ENCODE data around the gene GTF2H3.

Gene GTF2H3

DNA sequence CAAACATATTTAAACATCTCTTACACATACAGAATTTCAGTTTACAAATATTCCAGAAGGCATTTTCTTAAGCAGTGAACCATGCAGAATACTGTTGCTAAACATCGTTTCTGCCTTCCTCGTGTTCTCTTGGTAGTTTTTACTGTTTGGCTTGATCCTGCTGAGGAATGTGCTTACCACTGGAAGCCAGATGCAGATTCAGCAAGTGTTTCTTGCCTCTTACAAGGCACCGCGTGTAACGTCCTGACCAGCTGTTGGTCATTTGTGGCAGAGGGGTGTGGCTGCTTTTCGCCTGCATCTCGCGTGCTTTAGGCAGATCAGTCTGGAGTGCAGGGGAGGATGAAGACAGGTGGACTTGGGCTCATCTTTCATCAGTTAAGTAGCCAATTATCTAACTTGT, 12.5 kb upstream of the GTF2H3 start:
- H3K36me3 ChIP-seq (ENCODE audit: control insufficient read depth in 1 of 2, insufficient read depth in 2 of 2, low read length in 2 of 2), result peaks cover 37 to 61% of the 10 kb centered on the region in 2 experiments
- H2AFZ ChIP-seq (ENCODE audit: insufficient read depth, low read length, poor library complexity), result no peak overlapping the region
- H4K12ac ChIP-seq (ENCODE audit: low read depth, low read length), result no peak overlapping the region
- H3K14ac ChIP-seq (ENCODE audit: low read length), result no peak overlapping the region
- H2BK120ac ChIP-seq (ENCODE audit: insufficient read depth, low read length, poor library complexity), result no peak overlapping the region
- H3K9ac ChIP-seq (ENCODE audit: low read length), result no peak overlapping the region
- H3K27ac ChIP-seq (ENCODE audit: low read depth, low read length), result no peak overlapping the region
- H3K79me1 ChIP-seq (ENCODE audit: low read length), result no peaks in the 10 kb centered on the region
- no peak overlapping the region for H4K8ac ChIP-seq (ENCODE audit: low read depth, low read length)
- no peak overlapping the region for H2BK5ac ChIP-seq (ENCODE audit: low read depth, low read length, poor library complexity)
- no peak overlapping the region for H2BK12ac ChIP-seq (ENCODE audit: low read length)
- H4K91ac ChIP-seq (ENCODE audit: low read depth, low read length), result no peak overlapping the region
- no peak overlapping the region for H3K4me3 ChIP-seq (ENCODE audit: low read depth, low read length)
- DNase-seq, result no peak
- H3K4me2 ChIP-seq (ENCODE audit: low read length), result no peak overlapping the region
- H3K79me2 ChIP-seq (ENCODE audit: control insufficient read depth, insufficient read depth, low read length, poor library complexity), result no peaks in the 10 kb centered on the region
- no peak overlapping the region for H3K18ac ChIP-seq (ENCODE audit: low read length)
- H3K4me1 ChIP-seq (ENCODE audit: control insufficient read depth in 1 of 2, insufficient read depth in 2 of 2, low read length in 2 of 2), result no peaks in the 10 kb centered on the region
- H2AK5ac ChIP-seq (ENCODE audit: low read length), result no peak overlapping the region
- no CpG with 5 or more reads among the region's 8 CpGs for WGBS (ENCODE audit: extremely low coverage, insufficient coverage, insufficient read length)
- H3K23ac ChIP-seq (ENCODE audit: low read length), result no peak overlapping the region
- H3K27me3 ChIP-seq (ENCODE audit: insufficient read depth, low read length), result no peaks in the 10 kb centered on the region
- H3K9me3 ChIP-seq (ENCODE audit: insufficient read depth, low read depth, low read length), result no peaks in the 10 kb centered on the region
- H3K4ac ChIP-seq (ENCODE audit: low read depth, low read length), result no peak overlapping the region

DNA sequence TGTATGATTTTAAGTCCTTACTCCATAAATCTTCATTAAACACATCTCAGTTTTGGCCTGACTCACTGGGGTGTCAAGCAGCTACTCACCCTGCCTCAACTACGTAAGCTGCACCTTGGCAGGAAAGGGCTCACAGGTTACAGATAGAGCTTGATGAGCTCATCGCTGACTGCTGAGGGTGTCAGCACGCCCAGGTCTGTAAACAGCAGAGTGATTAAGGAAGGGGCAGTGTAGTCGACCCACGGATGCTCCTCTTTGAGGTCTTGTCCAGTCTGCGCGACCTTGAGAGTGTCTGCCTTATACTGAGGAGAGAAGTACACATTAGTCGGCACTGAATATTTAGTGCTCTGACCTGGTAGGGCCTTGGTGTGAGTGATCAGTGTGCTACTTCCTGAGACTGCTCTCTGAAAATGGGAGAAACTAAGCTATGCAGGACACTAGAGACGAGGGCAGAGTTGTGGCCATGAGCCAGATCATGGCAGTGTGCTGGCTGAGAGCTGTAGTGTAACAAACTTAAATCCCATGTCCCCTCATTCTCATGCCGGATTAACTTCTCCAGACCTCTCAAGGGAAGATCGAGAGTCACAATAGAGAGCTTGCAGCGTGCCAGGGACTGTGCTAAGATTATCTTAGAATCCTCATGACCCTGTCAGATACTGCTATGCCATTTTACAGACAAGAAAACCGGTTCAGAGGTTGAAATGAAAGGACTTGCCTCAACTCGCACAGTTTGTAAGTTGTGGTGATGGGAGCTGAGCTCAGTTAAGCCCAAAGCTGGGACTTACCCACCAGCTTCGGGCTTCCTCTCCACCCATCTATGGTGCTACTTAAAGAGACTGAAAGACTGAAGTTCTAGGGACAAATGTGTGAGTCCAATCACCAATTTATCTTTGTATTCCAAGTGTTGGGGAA, 11.8 kb upstream of the GTF2H3 start:
- no peak overlapping the region for H4K12ac ChIP-seq (ENCODE audit: low read depth, low read length)
- H3K4me1 ChIP-seq (ENCODE audit: control insufficient read depth in 1 of 2, insufficient read depth in 2 of 2, low read length in 2 of 2), result no peaks in the 10 kb centered on the region
- H3K27ac ChIP-seq (ENCODE audit: low read depth, low read length), result no peak overlapping the region
- no peaks in the 10 kb centered on the region for H3K79me1 ChIP-seq (ENCODE audit: low read length)
- H2AK5ac ChIP-seq (ENCODE audit: low read length), result no peak overlapping the region
- DNase-seq, result no peak
- H2BK120ac ChIP-seq (ENCODE audit: insufficient read depth, low read length, poor library complexity), result no peak overlapping the region
- no peak overlapping the region for H3K23ac ChIP-seq (ENCODE audit: low read length)
- no peak overlapping the region for H3K4ac ChIP-seq (ENCODE audit: low read depth, low read length)
- H4K91ac ChIP-seq (ENCODE audit: low read depth, low read length), result no peak overlapping the region
- H3K9ac ChIP-seq (ENCODE audit: low read length), result no peak overlapping the region
- H3K36me3 ChIP-seq (ENCODE audit: control insufficient read depth in 1 of 2, insufficient read depth in 2 of 2, low read length in 2 of 2), result peaks cover 36 to 60% of the 10 kb centered on the region in 2 experiments
- H2AFZ ChIP-seq (ENCODE audit: insufficient read depth, low read length, poor library complexity), result no peak overlapping the region
- H3K4me3 ChIP-seq (ENCODE audit: low read depth, low read length), result no peak overlapping the region
- no peaks in the 10 kb centered on the region for H3K27me3 ChIP-seq (ENCODE audit: insufficient read depth, low read length)
- no peak overlapping the region for H4K8ac ChIP-seq (ENCODE audit: low read depth, low read length)
- H3K9me3 ChIP-seq (ENCODE audit: insufficient read depth, low read depth, low read length), result no peaks in the 10 kb centered on the region
- no peaks in the 10 kb centered on the region for H3K79me2 ChIP-seq (ENCODE audit: control insufficient read depth, insufficient read depth, low read length, poor library complexity)
- no peak overlapping the region for H3K4me2 ChIP-seq (ENCODE audit: low read length)
- WGBS (ENCODE audit: extremely low coverage, insufficient coverage, insufficient read length), result no CpG with 5 or more reads among the region's 15 CpGs
- no peak overlapping the region for H3K14ac ChIP-seq (ENCODE audit: low read length)
- H2BK12ac ChIP-seq (ENCODE audit: low read length), result no peak overlapping the region
- no peak overlapping the region for H2BK5ac ChIP-seq (ENCODE audit: low read depth, low read length, poor library complexity)
- no peak overlapping the region for H3K18ac ChIP-seq (ENCODE audit: low read length)

- H3K9ac ChIP-seq (ENCODE audit: low read length), result peak overlapping the region; percentile 96
- peak overlapping the region; percentile 94 for H3K4me3 ChIP-seq (ENCODE audit: low read depth, low read length)
- peak overlapping the region; percentile 92 for H4K12ac ChIP-seq (ENCODE audit: low read depth, low read length)
- peaks cover 9 to 17% of the 10 kb centered on the region in 2 experiments for H3K36me3 ChIP-seq (ENCODE audit: control insufficient read depth in 1 of 2, insufficient read depth in 2 of 2, low read length in 2 of 2)
- H2BK120ac ChIP-seq (ENCODE audit: insufficient read depth, low read length, poor library complexity), result no peak overlapping the region
- H3K23ac ChIP-seq (ENCODE audit: low read length), result no peak overlapping the region
- peaks cover 0 to 4% of the 10 kb centered on the region in 2 experiments for H3K4me1 ChIP-seq (ENCODE audit: control insufficient read depth in 1 of 2, insufficient read depth in 2 of 2, low read length in 2 of 2)
- no peak for DNase-seq
- peak overlapping the region; percentile 33 for H3K18ac ChIP-seq (ENCODE audit: low read length)
- H3K79me2 ChIP-seq (ENCODE audit: control insufficient read depth, insufficient read depth, low read length, poor library complexity), result peaks cover 9% of the 10 kb centered on the region
- H3K9me3 ChIP-seq (ENCODE audit: insufficient read depth, low read depth, low read length), result no peaks in the 10 kb centered on the region
- no peaks in the 10 kb centered on the region for H3K27me3 ChIP-seq (ENCODE audit: insufficient read depth, low read length)
- no peak overlapping the region for H3K27ac ChIP-seq (ENCODE audit: low read depth, low read length)
- peak overlapping the region; percentile 98 for H3K4ac ChIP-seq (ENCODE audit: low read depth, low read length)
- peak overlapping the region; percentile 97 for H4K8ac ChIP-seq (ENCODE audit: low read depth, low read length)
- H3K14ac ChIP-seq (ENCODE audit: low read length), result peak overlapping the region; percentile 84
- H2BK5ac ChIP-seq (ENCODE audit: low read depth, low read length, poor library complexity), result no peak overlapping the region
- WGBS (ENCODE audit: extremely low coverage, insufficient coverage, insufficient read length), result no CpG with 5 or more reads among the region's 19 CpGs
- H2AK5ac ChIP-seq (ENCODE audit: low read length), result peak overlapping the region; percentile 72
- peak overlapping the region; percentile 54 for H2BK12ac ChIP-seq (ENCODE audit: low read length)
- H2AFZ ChIP-seq (ENCODE audit: insufficient read depth, low read length, poor library complexity), result no peak overlapping the region
- peak overlapping the region; percentile 90 for H3K4me2 ChIP-seq (ENCODE audit: low read length)
- peaks cover 7% of the 10 kb centered on the region for H3K79me1 ChIP-seq (ENCODE audit: low read length)
- H4K91ac ChIP-seq (ENCODE audit: low read depth, low read length), result peak overlapping the region; percentile 73
Observed at GRCh38 chr12:123634142-123634561, 523 bp downstream of the GTF2H3 start.

GRCh38 chr12:123643911-123644310, 10.3 kb downstream of the GTF2H3 start:
- no peaks in the 10 kb centered on the region for H3K79me1 ChIP-seq (ENCODE audit: low read length)
- H3K4ac ChIP-seq (ENCODE audit: low read depth, low read length), result no peak overlapping the region
- no peak overlapping the region for H2BK5ac ChIP-seq (ENCODE audit: low read depth, low read length, poor library complexity)
- H3K4me3 ChIP-seq (ENCODE audit: low read depth, low read length), result no peak overlapping the region
- no peak for DNase-seq
- no peak overlapping the region for H2AK5ac ChIP-seq (ENCODE audit: low read length)
- H3K79me2 ChIP-seq (ENCODE audit: control insufficient read depth, insufficient read depth, low read length, poor library complexity), result no peaks in the 10 kb centered on the region
- H3K4me2 ChIP-seq (ENCODE audit: low read length), result no peak overlapping the region
- H2AFZ ChIP-seq (ENCODE audit: insufficient read depth, low read length, poor library complexity), result no peak overlapping the region
- H3K27ac ChIP-seq (ENCODE audit: low read depth, low read length), result no peak overlapping the region
- H2BK120ac ChIP-seq (ENCODE audit: insufficient read depth, low read length, poor library complexity), result no peak overlapping the region
- no peak overlapping the region for H3K14ac ChIP-seq (ENCODE audit: low read length)
- H3K9ac ChIP-seq (ENCODE audit: low read length), result no peak overlapping the region
- no peak overlapping the region for H2BK12ac ChIP-seq (ENCODE audit: low read length)
- no peak overlapping the region for H3K23ac ChIP-seq (ENCODE audit: low read length)
- H4K8ac ChIP-seq (ENCODE audit: low read depth, low read length), result no peak overlapping the region
- no peaks in the 10 kb centered on the region for H3K9me3 ChIP-seq (ENCODE audit: insufficient read depth, low read depth, low read length)
- H4K12ac ChIP-seq (ENCODE audit: low read depth, low read length), result no peak overlapping the region
- no CpG with 5 or more reads among the region's 7 CpGs for WGBS (ENCODE audit: extremely low coverage, insufficient coverage, insufficient read length)
- H3K18ac ChIP-seq (ENCODE audit: low read length), result peak overlapping the region; percentile 30
- H3K27me3 ChIP-seq (ENCODE audit: insufficient read depth, low read length), result no peaks in the 10 kb centered on the region
- H3K4me1 ChIP-seq (ENCODE audit: control insufficient read depth in 1 of 2, insufficient read depth in 2 of 2, low read length in 2 of 2), result peaks cover 1 to 4% of the 10 kb centered on the region in 2 experiments
- H3K36me3 ChIP-seq (ENCODE audit: control insufficient read depth in 1 of 2, insufficient read depth in 2 of 2, low read length in 2 of 2), result peaks cover 27 to 35% of the 10 kb centered on the region in 2 experiments
- H4K91ac ChIP-seq (ENCODE audit: low read depth, low read length), result no peak overlapping the region
